Keratinocyte (primary cell): ENCODE results near the gene RNASE7. TPM values are rescaled to one million over a fixed set of nuclear protein-coding genes. Genes with fewer than 3 reads are reported as not detected.

ENCODE experiments used
- DNase-seq: peaks from one replicate; pipeline ENCODE4 v3.0.0-alpha.2; 2011; ENCODE audit warnings: low read depth, missing footprints, low spot score
- FAIRE-seq: peaks from 2 replicates; lab custom pipeline; 2011; peaks lifted over from hg19 to GRCh38; lab: Jason Lieb, UNC
- H2AFZ ChIP-seq: 2 replicates; pipeline ENCODE4 v1.6.0; 2012; ENCODE audit warnings: low read length, control low read depth, inconsistent platforms; ENCODE audit not compliant: control insufficient read depth
- H3K27ac ChIP-seq: 2 replicates; pipeline ENCODE4 v1.5.1; 2011; ENCODE audit warnings: low read length; ENCODE audit not compliant: control insufficient read depth, insufficient read depth
- H3K27me3 ChIP-seq: 3 replicates; pipeline ENCODE4 v1.6.0; 2011; ENCODE audit warnings: low read length; ENCODE audit not compliant: control insufficient read depth, insufficient read depth; ENCODE audit errors: extremely low read depth
- H3K36me3 ChIP-seq, 2 experiments: 2 replicates in 1 of 2; 3 replicates in 1 of 2; pipeline ENCODE4 v1.5.1; 2011; ENCODE audit warnings: low read length in 2 of 2, mild to moderate bottlenecking in 1 of 2; ENCODE audit not compliant: control insufficient read depth in 2 of 2, insufficient read depth in 2 of 2; ENCODE audit errors: extremely low read depth in 1 of 2
- H3K4me1 ChIP-seq: 3 replicates; pipeline ENCODE4 v1.5.1; 2011; ENCODE audit warnings: low read length; ENCODE audit not compliant: control insufficient read depth, insufficient read depth; ENCODE audit errors: extremely low read depth
- H3K4me2 ChIP-seq: 3 replicates; pipeline ENCODE4 v1.6.0; 2011; ENCODE audit warnings: low read depth, low read length; ENCODE audit not compliant: control insufficient read depth, insufficient read depth; ENCODE audit errors: extremely low read depth
- H3K4me3 ChIP-seq, 3 experiments: fragments of 200-600 bp in 1 of 3; sonication (generic) in 1 of 3; 2 replicates in 2 of 3; 3 replicates in 1 of 3; pipeline ENCODE4 v1.5.1; 2011 to 2016; ENCODE audit warnings: low read length in 3 of 3, mild to moderate bottlenecking in 3 of 3, control low read depth in 2 of 3, inconsistent platforms in 1 of 3, low read depth in 1 of 3, mixed read lengths in 1 of 3, mixed run types in 1 of 3, moderate library complexity in 1 of 3; ENCODE audit not compliant: control insufficient read depth in 2 of 3, insufficient read depth in 2 of 3; ENCODE audit errors: extremely low read depth in 1 of 3
- H3K79me2 ChIP-seq: 2 replicates; pipeline ENCODE4 v1.6.0; 2012; ENCODE audit warnings: low read length; ENCODE audit not compliant: control insufficient read depth, insufficient read depth
- H3K9ac ChIP-seq: 3 replicates; pipeline ENCODE4 v1.6.0; 2011; ENCODE audit warnings: low read length; ENCODE audit not compliant: control insufficient read depth, insufficient read depth; ENCODE audit errors: extremely low read depth
- H3K9me1 ChIP-seq: 3 replicates; pipeline ENCODE4 v1.6.0; 2011; ENCODE audit warnings: low read length; ENCODE audit not compliant: control insufficient read depth, insufficient read depth; ENCODE audit errors: extremely low read depth
- H3K9me3 ChIP-seq: 2 replicates; pipeline ENCODE4 v1.5.1; 2012; ENCODE audit warnings: low read depth, low read length; ENCODE audit not compliant: control insufficient read depth
- H4K20me1 ChIP-seq: 3 replicates; pipeline ENCODE4 v1.6.0; 2011; ENCODE audit warnings: low read length; ENCODE audit not compliant: control insufficient read depth, insufficient read depth; ENCODE audit errors: extremely low read depth
- CTCF ChIP-seq, 3 experiments: IDR thresholded peaks in 1 of 3; conservative IDR thresholded peaks in 1 of 3; optimal IDR thresholded peaks in 1 of 3; 2 replicates in 2 of 3; 3 replicates in 1 of 3; pipeline versions ENCODE3 to v1.5.1; 2011; ENCODE audit warnings: low read length in 3 of 3, mild to moderate bottlenecking in 3 of 3, moderate library complexity in 2 of 3, control low read depth in 1 of 3, inconsistent platforms in 1 of 3; ENCODE audit not compliant: insufficient read depth in 2 of 3; ENCODE audit errors: extremely low read depth in 1 of 3
- EZH2 ChIP-seq: IDR thresholded peaks from one replicate; pipeline ENCODE4 v1.6.1; 2012; ENCODE audit warnings: inconsistent platforms, mild to moderate bottlenecking, low read length, moderate library complexity
- dilution Hi-C: fragments of 300-500 bp; cut with MboI; formaldehyde crosslinking; loops from one replicate; pipeline ENCODE4 v1.7.0; 2020; ENCODE audit warnings: low sequenced_read_pairs; ENCODE audit not compliant: extremely low pct_ligation_motif_present
- polyA plus RNA-seq, 5 experiments: library from polyadenylated mRNA; depleted of rRNA in 3 of 5; stranded (reverse) in 3 of 5; stranded (forward) in 1 of 5; unstranded in 1 of 5; fragments of >200 nt; gene quantifications; 1 replicate in 1 of 5; 2 replicates in 3 of 5; 3 replicates in 1 of 5; pipeline versions ENCODE4 v1.2.1 to v1.2.3, GENCODE V29; 2011 to 2012; ENCODE audit warnings: missing spikeins in 2 of 5, low read depth in 1 of 5, low replicate concordance in 1 of 5

Gene RNASE7
- polyA plus RNA-seq, 1 donor (not counting 4 experiments of a cell fraction or from before 2014, with no cell fraction given), result 17.4 TPM

DNA sequence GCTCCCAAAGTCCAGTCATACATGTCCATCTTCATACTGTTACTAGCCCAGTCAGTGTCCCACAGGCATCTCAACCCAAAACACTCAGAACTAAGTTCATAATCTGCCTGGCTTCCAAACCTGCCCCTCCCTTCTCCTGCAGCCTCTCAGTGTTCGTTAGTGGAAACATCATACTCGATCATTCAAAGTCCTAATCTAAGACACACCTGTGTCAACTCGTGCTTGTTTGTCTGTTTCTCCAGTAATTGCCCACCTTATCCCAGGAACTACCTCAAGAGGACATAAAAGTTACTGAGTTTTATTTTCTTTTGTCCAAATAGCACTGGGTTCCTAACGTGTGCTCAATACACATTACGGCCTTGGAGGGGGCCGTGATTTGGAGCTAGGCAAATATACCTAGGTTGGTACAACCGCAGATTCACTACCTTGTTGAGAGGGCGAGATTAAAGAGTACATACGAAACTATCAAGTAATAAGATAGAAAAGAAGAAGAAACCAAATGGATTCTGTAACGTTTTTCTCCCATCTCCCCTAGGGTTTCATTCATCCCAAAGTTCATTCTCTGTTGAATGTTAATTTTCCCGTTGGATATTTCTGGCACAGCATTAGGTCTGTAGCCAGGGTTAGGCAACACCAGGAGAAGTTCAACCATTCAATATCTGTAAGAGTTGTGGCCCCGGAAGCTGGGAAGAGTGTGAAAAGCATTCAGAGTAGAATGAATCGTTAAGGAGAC, 18.6 kb downstream of the RNASE7 start:
- Histone ChIP-seq H3K9me1 (no peaks in the 10 kb centered on the region), H3K36me3 (no peaks in the 10 kb centered on the region), H3K4me3 (no peak overlapping the region), H4K20me1 (no peaks in the 10 kb centered on the region), H3K9me3 (no peaks in the 10 kb centered on the region), H3K4me1 (peaks cover 5% of the 10 kb centered on the region), H2AFZ (no peak overlapping the region), H3K27ac (no peak overlapping the region), H3K4me2 (no peak overlapping the region), H3K27me3 (no peaks in the 10 kb centered on the region), H3K9ac (no peak overlapping the region), H3K79me2 (no peaks in the 10 kb centered on the region)
- dilution Hi-C loops, result no loop called here
- TF ChIP-seq CTCF (optimal IDR thresholded peaks at IDR 0.05 in 1 of 3, IDR thresholded peaks at IDR 0.05 in 1 of 3, conservative IDR thresholded peaks at IDR 0.05 in 1 of 3; ENCODE audit: extremely low read depth in 1 of 3, insufficient read depth in 2 of 3, low read length in 3 of 3) (no peak), EZH2 (no peak)
- no peak for DNase-seq
- FAIRE-seq, result no peak

GRCh38 chr14:21061347-21061668, 19.1 kb downstream of the RNASE7 start:
- no peaks in the 10 kb centered on the region for H3K79me2 ChIP-seq
- H2AFZ ChIP-seq, result no peak overlapping the region
- H3K4me2 ChIP-seq, result no peak overlapping the region
- DNase-seq (no peak), FAIRE-seq (no peak)
- no peak overlapping the region for H3K27ac ChIP-seq
- no peaks in the 10 kb centered on the region for H3K36me3 ChIP-seq
- peaks cover 5% of the 10 kb centered on the region for H3K4me1 ChIP-seq
- H3K9me1 ChIP-seq, result no peaks in the 10 kb centered on the region
- no peaks in the 10 kb centered on the region for H3K27me3 ChIP-seq
- TF ChIP-seq CTCF (optimal IDR thresholded peaks at IDR 0.05 in 1 of 3, IDR thresholded peaks at IDR 0.05 in 1 of 3, conservative IDR thresholded peaks at IDR 0.05 in 1 of 3; ENCODE audit: extremely low read depth in 1 of 3, insufficient read depth in 2 of 3, low read length in 3 of 3) (no peak), EZH2 (no peak)
- H3K9ac ChIP-seq, result no peak overlapping the region
- no peak overlapping the region for H3K4me3 ChIP-seq
- dilution Hi-C loops, result no loop called here
- no peaks in the 10 kb centered on the region for H4K20me1 ChIP-seq
- H3K9me3 ChIP-seq, result no peaks in the 10 kb centered on the region
